OCI-LY3 (cell line): ENCODE data around the gene TSPAN9.

Source experiments
- EZH2phosphoT487 ChIP-seq: fragments of 200-600 bp; shearing (Covaris generic); IDR thresholded peaks from 2 replicates; pipeline ENCODE4 v1.6.1; 2018; ENCODE audit warnings: antibody characterized with exemption, mixed run types, low read depth
- TF ChIP-seq, protein P1 (sequence below): fragments of 200-600, 300-600 bp; sonication (generic); IDR thresholded peaks from 2 replicates; pipeline ENCODE4 v1.5.1; 2014; ENCODE audit warnings: antibody characterized with exemption, low read length, low read depth

GRCh38 chr12:3033539-3033867, 43.7 kb upstream of the TSPAN9 start:
- TF ChIP-seq, protein P1, sequence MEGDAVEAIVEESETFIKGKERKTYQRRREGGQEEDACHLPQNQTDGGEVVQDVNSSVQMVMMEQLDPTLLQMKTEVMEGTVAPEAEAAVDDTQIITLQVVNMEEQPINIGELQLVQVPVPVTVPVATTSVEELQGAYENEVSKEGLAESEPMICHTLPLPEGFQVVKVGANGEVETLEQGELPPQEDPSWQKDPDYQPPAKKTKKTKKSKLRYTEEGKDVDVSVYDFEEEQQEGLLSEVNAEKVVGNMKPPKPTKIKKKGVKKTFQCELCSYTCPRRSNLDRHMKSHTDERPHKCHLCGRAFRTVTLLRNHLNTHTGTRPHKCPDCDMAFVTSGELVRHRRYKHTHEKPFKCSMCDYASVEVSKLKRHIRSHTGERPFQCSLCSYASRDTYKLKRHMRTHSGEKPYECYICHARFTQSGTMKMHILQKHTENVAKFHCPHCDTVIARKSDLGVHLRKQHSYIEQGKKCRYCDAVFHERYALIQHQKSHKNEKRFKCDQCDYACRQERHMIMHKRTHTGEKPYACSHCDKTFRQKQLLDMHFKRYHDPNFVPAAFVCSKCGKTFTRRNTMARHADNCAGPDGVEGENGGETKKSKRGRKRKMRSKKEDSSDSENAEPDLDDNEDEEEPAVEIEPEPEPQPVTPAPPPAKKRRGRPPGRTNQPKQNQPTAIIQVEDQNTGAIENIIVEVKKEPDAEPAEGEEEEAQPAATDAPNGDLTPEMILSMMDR: no peak
- no peak for TF ChIP-seq EZH2phosphoT487
